Measurements from ENCODE around the gene INPP5D.

DNA sequence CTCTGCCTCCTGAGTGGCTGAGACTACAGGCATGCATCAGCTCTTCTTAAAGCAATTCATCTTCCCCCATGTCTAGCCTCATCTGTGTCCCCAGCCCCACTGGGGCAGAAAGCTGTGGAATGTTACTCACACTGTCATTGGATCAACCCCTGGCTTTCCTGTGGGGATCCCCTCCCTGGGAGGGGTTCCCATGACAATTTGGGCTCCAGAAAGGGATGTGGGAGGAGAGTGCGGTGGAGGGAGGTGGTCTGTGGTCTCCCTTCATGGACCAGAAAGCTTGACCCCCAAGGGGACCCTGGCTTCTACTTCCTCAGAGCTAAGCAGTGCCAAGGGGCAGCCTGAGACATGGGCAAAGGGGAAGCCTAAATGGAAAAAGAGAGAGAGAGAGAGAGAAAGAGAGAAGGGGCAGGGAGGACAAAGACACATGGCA is 48.4 kb upstream of the INPP5D start:
- no peak for TF ChIP-seq POLR2A (IDR thresholded peaks at IDR 0.05)
- TF ChIP-seq, protein P1, sequence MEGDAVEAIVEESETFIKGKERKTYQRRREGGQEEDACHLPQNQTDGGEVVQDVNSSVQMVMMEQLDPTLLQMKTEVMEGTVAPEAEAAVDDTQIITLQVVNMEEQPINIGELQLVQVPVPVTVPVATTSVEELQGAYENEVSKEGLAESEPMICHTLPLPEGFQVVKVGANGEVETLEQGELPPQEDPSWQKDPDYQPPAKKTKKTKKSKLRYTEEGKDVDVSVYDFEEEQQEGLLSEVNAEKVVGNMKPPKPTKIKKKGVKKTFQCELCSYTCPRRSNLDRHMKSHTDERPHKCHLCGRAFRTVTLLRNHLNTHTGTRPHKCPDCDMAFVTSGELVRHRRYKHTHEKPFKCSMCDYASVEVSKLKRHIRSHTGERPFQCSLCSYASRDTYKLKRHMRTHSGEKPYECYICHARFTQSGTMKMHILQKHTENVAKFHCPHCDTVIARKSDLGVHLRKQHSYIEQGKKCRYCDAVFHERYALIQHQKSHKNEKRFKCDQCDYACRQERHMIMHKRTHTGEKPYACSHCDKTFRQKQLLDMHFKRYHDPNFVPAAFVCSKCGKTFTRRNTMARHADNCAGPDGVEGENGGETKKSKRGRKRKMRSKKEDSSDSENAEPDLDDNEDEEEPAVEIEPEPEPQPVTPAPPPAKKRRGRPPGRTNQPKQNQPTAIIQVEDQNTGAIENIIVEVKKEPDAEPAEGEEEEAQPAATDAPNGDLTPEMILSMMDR (IDR thresholded peaks at IDR 0.05) = no peak
